HepG2 (cell line): ENCODE results near the gene C17orf58. TPM values are rescaled to one million over a fixed set of nuclear protein-coding genes. Genes with fewer than 3 reads are reported as not detected.

Source experiments
- AKNA ChIP-seq: sonication (generic); formaldehyde crosslinking; IDR thresholded peaks from 2 replicates; pipeline ENCODE4 v1.4.0; 2020; ENCODE audit warnings: missing genetic modification reagents, borderline replicate concordance
- BHLHE40 ChIP-seq: IDR thresholded peaks from 2 replicates; pipeline ENCODE4 v1.6.1; 2011; ENCODE audit warnings: low read length, improper control_type of control experiment
- GLI4 ChIP-seq: sonication (generic); formaldehyde crosslinking; IDR thresholded peaks from 2 replicates; pipeline ENCODE4 v1.5.1; 2020; ENCODE audit warnings: missing genetic modification reagents, mild to moderate bottlenecking, moderate library complexity, borderline replicate concordance
- GTF2F1 ChIP-seq: fragments of 150-350 bp; IDR thresholded peaks from 2 replicates; pipeline ENCODE4 v1.6.1; 2014; ENCODE audit warnings: low read length
- MAFF ChIP-seq: IDR thresholded peaks from 2 replicates; pipeline ENCODE4 v1.6.1; 2011; ENCODE audit warnings: low read depth, low read length, improper control_type of control experiment
- TEF ChIP-seq: sonication (generic); formaldehyde crosslinking; IDR thresholded peaks from 2 replicates; pipeline ENCODE4 v1.5.0; 2020; ENCODE audit warnings: missing genetic modification reagents
- TFDP1 ChIP-seq: IDR thresholded peaks from 2 replicates; pipeline ENCODE4 v1.6.1; 2016; ENCODE audit warnings: missing compliant biosample characterization, missing genetic modification reagents, borderline replicate concordance
- ZNF234 ChIP-seq: sonication (generic); formaldehyde crosslinking; conservative IDR thresholded peaks from 2 replicates; pipeline ENCODE4 v1.5.1; 2020; ENCODE audit warnings: mild to moderate bottlenecking, missing genetic modification reagents
- ZNF367 ChIP-seq: sonication (generic); formaldehyde crosslinking; IDR thresholded peaks from 2 replicates; pipeline ENCODE4 v1.4.0; 2020; ENCODE audit warnings: missing genetic modification reagents, borderline replicate concordance
- ZNF430 ChIP-seq: sonication (generic); formaldehyde crosslinking; IDR thresholded peaks from 2 replicates; pipeline ENCODE4 v1.9.0; 2021; ENCODE audit warnings: mild to moderate bottlenecking, missing genetic modification reagents
- ZNF580 ChIP-seq: IDR thresholded peaks from 2 replicates; pipeline ENCODE4 v1.6.1; 2016; ENCODE audit warnings: low read depth, borderline replicate concordance
- ZNF598 ChIP-seq: sonication (generic); formaldehyde crosslinking; IDR thresholded peaks from 2 replicates; pipeline ENCODE4 v1.5.1; 2020; ENCODE audit warnings: mild to moderate bottlenecking, missing genetic modification reagents, borderline replicate concordance
- polyA plus RNA-seq, 8 experiments: library from polyadenylated mRNA; depleted of rRNA in 3 of 8; stranded (reverse) in 7 of 8; unstranded in 1 of 8; fragments of >200 nt; fragmentation: Illumina TruSeq in 4 of 8; extraction: Trizol in 4 of 8; gene quantifications; 2 replicates each; pipeline versions ENCODE4 v1.2.1 to v1.2.3, GENCODE V29; 2011 to 2016; ENCODE audit warnings: low read depth in 4 of 8, missing spikeins in 1 of 8, mixed read lengths in 1 of 8; ENCODE audit not compliant: insufficient read depth in 1 of 8
- total RNA-seq, 5 experiments: library from RNA; depleted of rRNA; stranded (reverse); fragments of >200 nt; fragmentation: Illumina TruSeq; extraction: Trizol; gene quantifications; 2 replicates each; pipeline ENCODE4 v1.2.3, GENCODE V29; 2016; ENCODE audit warnings: low read depth in 1 of 5
- TF ChIP-seq, protein P1 (sequence below): sonication (generic); formaldehyde crosslinking; IDR thresholded peaks from 2 replicates; pipeline ENCODE4 v1.4.0; 2020; ENCODE audit warnings: missing genetic modification reagents
- TF ChIP-seq, protein P2 (sequence below): IDR thresholded peaks from 2 replicates; pipeline ENCODE4 v1.4.0; 2020; ENCODE audit warnings: mild to moderate bottlenecking, missing genetic modification reagents

The C17orf58 gene
- total and polyA plus RNA-seq, 2 of the 13 experiments (the other 11 are each of a cell fraction or from before 2014, with no cell fraction given) = 15.6 to 15.8 TPM

DNA sequence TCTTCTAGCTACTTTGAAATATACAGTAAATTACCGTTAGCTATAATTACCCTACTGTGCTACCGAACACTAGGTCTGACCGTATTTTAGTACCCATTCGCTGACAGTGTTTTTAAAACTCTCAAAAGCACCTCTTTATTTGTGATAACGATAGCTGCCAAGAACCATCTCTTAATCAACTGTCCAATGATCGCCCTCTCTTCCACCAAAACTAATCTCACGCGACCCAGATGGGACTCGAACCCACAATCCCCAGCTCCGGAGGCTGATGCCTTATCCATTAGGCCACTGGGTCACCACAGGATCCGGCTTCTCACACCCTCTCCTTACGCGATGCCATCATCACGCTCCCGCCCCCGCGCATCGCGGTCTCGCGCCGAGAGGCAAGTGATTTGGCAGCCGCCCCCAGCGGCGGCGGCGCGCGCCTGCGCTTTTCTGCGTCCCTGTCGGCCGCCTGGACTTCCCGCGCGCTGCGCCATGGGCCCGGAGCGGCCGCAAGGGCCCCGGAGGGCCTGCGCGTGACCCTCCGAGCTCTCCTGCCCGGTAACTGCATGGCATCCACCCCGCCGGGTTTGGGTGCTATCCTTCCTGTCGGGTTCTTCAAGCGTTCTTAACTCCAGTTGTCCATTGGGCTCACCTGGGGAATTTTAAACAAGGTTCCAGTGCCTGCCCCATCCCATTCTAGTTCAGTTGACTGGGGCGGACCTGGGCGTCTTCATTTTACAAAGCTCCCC lies 23.6 kb upstream of the C17orf58 start (continued):
- TF ChIP-seq ZNF580 (CRISPR knock-in tag) = peak; percentile 99
- peak; percentile 96 for TF ChIP-seq TFDP1 (CRISPR knock-in tag)
- TF ChIP-seq MAFF = no peak
- TF ChIP-seq GLI4 (CRISPR knock-in tag) = peak; percentile 91; the same call in 1 of the 2 replicates
- TF ChIP-seq TEF (CRISPR knock-in tag) = no peak
- peak; percentile 38; the same call in 1 of the 2 replicates for TF ChIP-seq GTF2F1
- peak; percentile 93; the same call in 1 of the 2 replicates for TF ChIP-seq ZNF598
- TF ChIP-seq BHLHE40 = peak; percentile 84
- no peak for TF ChIP-seq ZNF234 (CRISPR knock-in tag)
- 0 out of 2 replicates have a peak, but pooled peaks have one; percentile 42 for TF ChIP-seq ZNF367 (CRISPR knock-in tag)
- TF ChIP-seq, protein P1, sequence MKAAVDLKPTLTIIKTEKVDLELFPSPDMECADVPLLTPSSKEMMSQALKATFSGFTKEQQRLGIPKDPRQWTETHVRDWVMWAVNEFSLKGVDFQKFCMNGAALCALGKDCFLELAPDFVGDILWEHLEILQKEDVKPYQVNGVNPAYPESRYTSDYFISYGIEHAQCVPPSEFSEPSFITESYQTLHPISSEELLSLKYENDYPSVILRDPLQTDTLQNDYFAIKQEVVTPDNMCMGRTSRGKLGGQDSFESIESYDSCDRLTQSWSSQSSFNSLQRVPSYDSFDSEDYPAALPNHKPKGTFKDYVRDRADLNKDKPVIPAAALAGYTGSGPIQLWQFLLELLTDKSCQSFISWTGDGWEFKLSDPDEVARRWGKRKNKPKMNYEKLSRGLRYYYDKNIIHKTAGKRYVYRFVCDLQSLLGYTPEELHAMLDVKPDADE (CRISPR knock-in tag) = peak; percentile 51; the same call in 1 of the 2 replicates
- no peak; the same call in 1 of the 2 replicates for TF ChIP-seq AKNA (CRISPR knock-in tag)
- TF ChIP-seq ZNF430 (CRISPR knock-in tag) = peak; percentile 98
- TF ChIP-seq, protein P2, sequence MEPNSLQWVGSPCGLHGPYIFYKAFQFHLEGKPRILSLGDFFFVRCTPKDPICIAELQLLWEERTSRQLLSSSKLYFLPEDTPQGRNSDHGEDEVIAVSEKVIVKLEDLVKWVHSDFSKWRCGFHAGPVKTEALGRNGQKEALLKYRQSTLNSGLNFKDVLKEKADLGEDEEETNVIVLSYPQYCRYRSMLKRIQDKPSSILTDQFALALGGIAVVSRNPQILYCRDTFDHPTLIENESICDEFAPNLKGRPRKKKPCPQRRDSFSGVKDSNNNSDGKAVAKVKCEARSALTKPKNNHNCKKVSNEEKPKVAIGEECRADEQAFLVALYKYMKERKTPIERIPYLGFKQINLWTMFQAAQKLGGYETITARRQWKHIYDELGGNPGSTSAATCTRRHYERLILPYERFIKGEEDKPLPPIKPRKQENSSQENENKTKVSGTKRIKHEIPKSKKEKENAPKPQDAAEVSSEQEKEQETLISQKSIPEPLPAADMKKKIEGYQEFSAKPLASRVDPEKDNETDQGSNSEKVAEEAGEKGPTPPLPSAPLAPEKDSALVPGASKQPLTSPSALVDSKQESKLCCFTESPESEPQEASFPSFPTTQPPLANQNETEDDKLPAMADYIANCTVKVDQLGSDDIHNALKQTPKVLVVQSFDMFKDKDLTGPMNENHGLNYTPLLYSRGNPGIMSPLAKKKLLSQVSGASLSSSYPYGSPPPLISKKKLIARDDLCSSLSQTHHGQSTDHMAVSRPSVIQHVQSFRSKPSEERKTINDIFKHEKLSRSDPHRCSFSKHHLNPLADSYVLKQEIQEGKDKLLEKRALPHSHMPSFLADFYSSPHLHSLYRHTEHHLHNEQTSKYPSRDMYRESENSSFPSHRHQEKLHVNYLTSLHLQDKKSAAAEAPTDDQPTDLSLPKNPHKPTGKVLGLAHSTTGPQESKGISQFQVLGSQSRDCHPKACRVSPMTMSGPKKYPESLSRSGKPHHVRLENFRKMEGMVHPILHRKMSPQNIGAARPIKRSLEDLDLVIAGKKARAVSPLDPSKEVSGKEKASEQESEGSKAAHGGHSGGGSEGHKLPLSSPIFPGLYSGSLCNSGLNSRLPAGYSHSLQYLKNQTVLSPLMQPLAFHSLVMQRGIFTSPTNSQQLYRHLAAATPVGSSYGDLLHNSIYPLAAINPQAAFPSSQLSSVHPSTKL (CRISPR knock-in tag) = peak; percentile 87
